Parathyroid adenoma (tissue), 2 donors: ENCODE measurements around the gene SLC16A4.
"Not testable (repeated sequence)": the region's sequence is repeated elsewhere in the genome, so short reads cannot be mapped to it uniquely, and the experiment has no call there.

Experiments
- H2AFZ ChIP-seq: fragments of 300-600 bp; sonication (generic); one replicate; pipeline ENCODE4 v1.7.0; 2017; ENCODE audit warnings: antibody characterized with exemption, mild to moderate bottlenecking
- H3K27ac ChIP-seq: fragments of 300-600 bp; sonication (generic); one replicate; pipeline ENCODE4 v1.7.0; 2017
- H3K27me3 ChIP-seq: fragments of 300-600 bp; sonication (generic); one replicate; pipeline ENCODE4 v1.7.0; 2017; ENCODE audit warnings: low read length; ENCODE audit not compliant: control insufficient read depth, insufficient read depth
- H3K36me3 ChIP-seq: fragments of 300-600 bp; sonication (generic); one replicate; pipeline ENCODE4 v1.7.0; 2017; ENCODE audit warnings: low read length; ENCODE audit not compliant: control insufficient read depth, insufficient read depth
- H3K4me1 ChIP-seq: fragments of 300-600 bp; sonication (generic); one replicate; pipeline ENCODE4 v1.7.0; 2017; ENCODE audit warnings: control low read depth
- H3K4me2 ChIP-seq: fragments of 300-600 bp; sonication (generic); one replicate; pipeline ENCODE4 v1.7.0; 2017; ENCODE audit warnings: low read length
- H3K4me3 ChIP-seq: fragments of 300-600 bp; sonication (generic); one replicate; pipeline ENCODE4 v1.7.0; 2017; ENCODE audit warnings: low read depth, low read length
- H3K79me2 ChIP-seq: fragments of 300-600 bp; sonication (generic); one replicate; pipeline ENCODE4 v1.7.0; 2017; ENCODE audit warnings: control low read depth
- H3K9ac ChIP-seq: fragments of 300-600 bp; sonication (generic); one replicate; pipeline ENCODE4 v1.7.0; 2017; ENCODE audit warnings: mild to moderate bottlenecking
- H3K9me3 ChIP-seq: fragments of 300-600 bp; sonication (generic); one replicate; pipeline ENCODE4 v1.7.0; 2017; ENCODE audit warnings: low read length; ENCODE audit not compliant: control insufficient read depth
- CTCF ChIP-seq: fragments of 300-600 bp; sonication (generic); IDR thresholded peaks from one replicate; pipeline ENCODE4 v1.7.0; 2017; ENCODE audit warnings: antibody characterized with exemption, mild to moderate bottlenecking
- donor health status: primary hyperparathyroidism.

SLC16A4 gene

GRCh38 chr1:110390692-110391245 lies at the start of gene SLC16A4:
SLC16A4 (minus strand) TSS chr1:110391026; CDS start chr1:110389323, 1,703 bp downstream.
- H3K9me3 ChIP-seq = no peaks in the 10 kb centered on the region
- H3K27ac ChIP-seq = no peak within 1 kb of the TSS
- no peak for TF ChIP-seq CTCF
- H3K27me3 ChIP-seq = no peaks in the 10 kb centered on the region
- H3K4me2 ChIP-seq = no peak within 1 kb of the TSS
- H2AFZ ChIP-seq = no peak within 1 kb of the TSS
- H3K4me1 ChIP-seq = no peaks in the 10 kb centered on the region
- H3K36me3 ChIP-seq = no peaks in the 10 kb centered on the region
- H3K79me2 ChIP-seq = no peaks in the 10 kb centered on the region
- no peak within 1 kb of the TSS for H3K4me3 ChIP-seq
- no peak within 1 kb of the TSS for H3K9ac ChIP-seq

GRCh38 chr1:110439873-110440272 lies 49.0 kb upstream of the SLC16A4 start:
- H3K36me3 ChIP-seq, H3K27ac ChIP-seq, H3K9ac ChIP-seq, H3K9me3 ChIP-seq, H3K27me3 ChIP-seq, H3K4me2 ChIP-seq, H3K4me3 ChIP-seq, H3K79me2 ChIP-seq, H2AFZ ChIP-seq, H3K4me1 ChIP-seq: not testable (repeated sequence)

- no peaks in the 10 kb centered on the region for H3K36me3 ChIP-seq
- H3K4me1 ChIP-seq = no peaks in the 10 kb centered on the region
- no peak overlapping the region for H3K27ac ChIP-seq
- H3K79me2 ChIP-seq = no peaks in the 10 kb centered on the region
- no peak overlapping the region for H3K4me2 ChIP-seq
- H3K4me3 ChIP-seq = no peak overlapping the region
- H3K9ac ChIP-seq = no peak overlapping the region
- H3K27me3 ChIP-seq = no peaks in the 10 kb centered on the region
- no peak for TF ChIP-seq CTCF
- no peaks in the 10 kb centered on the region for H3K9me3 ChIP-seq
- H2AFZ ChIP-seq = no peak overlapping the region
These were observed 48.1 kb upstream of the SLC16A4 start for GRCh38 chr1:110438893-110439292.

GRCh38 chr1:110437645-110438299 lies 46.9 kb upstream of the SLC16A4 start:
- not testable (repeated sequence) for H3K9me3 ChIP-seq, H3K27ac ChIP-seq, H3K4me3 ChIP-seq, H2AFZ ChIP-seq, H3K79me2 ChIP-seq, H3K27me3 ChIP-seq, H3K4me1 ChIP-seq, H3K36me3 ChIP-seq, H3K9ac ChIP-seq, H3K4me2 ChIP-seq

GRCh38 chr1:110436635-110437034 lies 45.8 kb upstream of the SLC16A4 start:
- H3K4me2 ChIP-seq = no peak overlapping the region
- no peak overlapping the region for H3K27ac ChIP-seq
- H3K9me3 ChIP-seq = no peaks in the 10 kb centered on the region
- no peak overlapping the region for H2AFZ ChIP-seq
- no peaks in the 10 kb centered on the region for H3K79me2 ChIP-seq
- no peaks in the 10 kb centered on the region for H3K4me1 ChIP-seq
- no peak overlapping the region for H3K9ac ChIP-seq
- H3K4me3 ChIP-seq = no peak overlapping the region
- TF ChIP-seq CTCF = no peak
- no peaks in the 10 kb centered on the region for H3K36me3 ChIP-seq
- H3K27me3 ChIP-seq = no peaks in the 10 kb centered on the region

GRCh38 chr1:110434946-110435345 lies 44.1 kb upstream of the SLC16A4 start:
- Histone ChIP-seq H3K36me3 (no peaks in the 10 kb centered on the region), H3K4me1 (no peaks in the 10 kb centered on the region), H3K9me3 (no peaks in the 10 kb centered on the region), H3K79me2 (no peaks in the 10 kb centered on the region), H3K4me3 (no peak overlapping the region), H2AFZ (no peak overlapping the region), H3K27me3 (no peaks in the 10 kb centered on the region), H3K9ac (no peak overlapping the region), H3K27ac (no peak overlapping the region), H3K4me2 (no peak overlapping the region)
- TF ChIP-seq CTCF = no peak
